Fibroblast of lung (primary cell): Measurements from ENCODE around the gene NPIPA5.
"Not testable (repeated sequence)": the region's sequence is repeated elsewhere in the genome, so short reads cannot be mapped to it uniquely, and the experiment has no call there.

Experiments
- CTCF ChIP-seq, 2 donors: IDR thresholded peaks in 1 of 2; conservative IDR thresholded peaks in 1 of 2; 1 replicate in 1 of 2; 2 replicates in 1 of 2; pipeline ENCODE4 v1.5.1; 2011 to 2012; ENCODE audit warnings: low read length in 2 of 2, control low read depth in 1 of 2, inconsistent platforms in 1 of 2, low read depth in 1 of 2, mild to moderate bottlenecking in 1 of 2
- EZH2 ChIP-seq: IDR thresholded peaks from 2 replicates; pipeline ENCODE4 v1.5.1; 2012; ENCODE audit warnings: low read length, control low read depth, mild to moderate bottlenecking; ENCODE audit errors: missing control alignments

DNA sequence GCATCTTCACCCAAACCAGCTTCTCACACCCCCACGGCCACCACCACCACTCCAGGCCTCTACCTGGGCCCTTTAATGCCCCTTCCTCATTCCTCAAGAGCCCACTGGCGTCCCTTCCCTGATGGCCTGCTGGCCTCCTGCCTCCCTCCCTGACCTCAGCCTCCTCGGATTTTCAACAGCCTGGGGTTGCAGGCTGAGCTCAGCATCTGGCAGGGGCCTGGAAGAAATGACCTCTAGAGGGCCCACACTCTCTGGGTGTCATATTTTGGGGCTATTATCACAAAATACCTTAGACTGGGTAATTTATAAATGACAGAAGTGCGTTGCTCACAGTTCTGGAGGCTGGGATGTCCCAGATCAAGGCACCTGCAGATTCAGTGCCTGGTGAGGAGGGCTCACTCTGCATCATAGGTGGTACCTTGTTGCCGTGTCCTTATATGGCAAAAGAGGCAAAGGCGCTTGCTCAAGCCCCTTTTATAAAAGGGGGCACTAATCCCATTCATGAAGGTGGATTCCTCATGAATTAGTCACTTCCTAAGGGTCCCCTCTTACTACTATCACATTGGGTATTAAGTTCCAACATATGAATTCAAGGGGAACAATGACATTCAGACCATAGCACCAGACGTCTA lies 40.0 kb downstream of the NPIPA5 start:
- not testable (repeated sequence) for TF ChIP-seq CTCF (conservative IDR thresholded peaks at IDR 0.05 in 1 of 2, IDR thresholded peaks at IDR 0.05 in 1 of 2; ENCODE audit: low read depth in 1 of 2, low read length in 2 of 2); EZH2
